ENCODE results near the gene B4GALT2. TPM values are rescaled to one million over a fixed set of nuclear protein-coding genes. Genes with fewer than 3 reads are reported as not detected.

The B4GALT2 gene
- total RNA-seq, 1 donor from 2014 or later = 36.8 TPM

Other genes with a start within 250 kb of the B4GALT2 start
- 0.40 and 3.0 TPM in 2 replicates for gene ARTN, start 45.4 kb upstream of the B4GALT2 start, total RNA-seq
- gene IPO13, start 32.3 kb upstream of the B4GALT2 start, total RNA-seq = 12.5 and 41.1 TPM in 2 replicates
- 21.5 and 22.8 TPM in 2 replicates for gene DPH2, start 9.2 kb upstream of the B4GALT2 start, total RNA-seq
- 69.4 and 178 TPM in 2 replicates for gene ATP6V0B, start 4.2 kb upstream of the B4GALT2 start, total RNA-seq
- gene CCDC24, start 12.4 kb downstream of the B4GALT2 start, total RNA-seq = 6.3 and 6.5 TPM in 2 replicates
- gene SLC6A9, start 52.3 kb downstream of the B4GALT2 start, total RNA-seq = 2.8 and 5.0 TPM in 2 replicates
- gene KLF17, start 139.6 kb downstream of the B4GALT2 start, total RNA-seq = not detected in 2 replicates
- gene KLF18, start 162.4 kb downstream of the B4GALT2 start, total RNA-seq = not detected in 2 replicates
- gene DMAP1, start 234.3 kb downstream of the B4GALT2 start, total RNA-seq = 12.2 and 17.9 TPM in 2 replicates

All from renal cortical epithelial cell (primary cell).